GM19395 (cell line): ENCODE measurements around the gene NBEAL1.
"Not testable (repeated sequence)": the region's sequence is repeated elsewhere in the genome, so short reads cannot be mapped to it uniquely, and the experiment has no call there.

ENCODE experiments used
- ATAC-seq: cut with Tn5 transposase; IDR thresholded peaks from one replicate; pipeline ENCODE4 v1.9.1; 2021; ENCODE audit warnings: mild to moderate bottlenecking, moderate library complexity; ENCODE audit not compliant: unreplicated experiment

The NBEAL1 gene

DNA sequence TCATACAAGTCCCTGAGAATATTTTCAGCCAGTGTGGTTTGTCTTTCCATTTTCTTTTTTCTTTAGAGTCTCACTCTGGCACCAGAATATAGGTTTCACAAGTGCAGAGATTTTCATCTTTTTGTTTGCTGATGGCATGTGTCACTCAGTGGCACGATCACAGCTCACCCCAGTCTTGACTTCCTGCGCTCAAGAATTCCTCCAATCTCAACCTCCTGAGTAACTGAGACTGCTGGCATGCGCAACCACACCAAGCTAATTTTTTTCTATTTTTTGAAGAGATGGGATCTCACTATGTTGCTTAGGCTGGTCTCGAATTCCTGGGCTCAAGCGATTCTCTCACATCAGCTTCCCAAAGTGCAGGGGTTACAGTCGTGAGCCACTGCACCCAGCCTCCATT, 23.9 kb downstream of the NBEAL1 start:
- no peak for ATAC-seq

DNA sequence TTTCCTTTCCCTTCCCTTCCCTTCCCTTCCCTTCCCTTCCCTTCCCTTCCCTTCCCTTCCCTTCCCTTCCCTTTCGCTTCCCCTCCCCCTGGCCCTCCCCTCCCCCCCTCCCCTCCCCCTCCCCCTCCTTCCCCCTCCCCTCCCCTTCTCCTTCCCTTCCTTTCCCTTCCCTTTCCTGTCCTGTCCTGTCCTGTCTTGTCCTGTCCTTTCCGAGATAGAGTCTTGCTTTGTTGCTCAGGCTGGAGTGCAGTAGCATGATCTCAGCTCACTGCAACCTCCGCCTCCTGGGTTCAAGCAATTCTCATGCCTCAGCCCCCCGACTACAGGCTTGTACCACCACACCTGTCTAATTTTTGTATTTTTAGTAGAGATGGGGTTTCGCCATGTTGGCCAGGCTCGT, 24.5 kb downstream of the NBEAL1 start:
- ATAC-seq, result not testable (repeated sequence)

DNA sequence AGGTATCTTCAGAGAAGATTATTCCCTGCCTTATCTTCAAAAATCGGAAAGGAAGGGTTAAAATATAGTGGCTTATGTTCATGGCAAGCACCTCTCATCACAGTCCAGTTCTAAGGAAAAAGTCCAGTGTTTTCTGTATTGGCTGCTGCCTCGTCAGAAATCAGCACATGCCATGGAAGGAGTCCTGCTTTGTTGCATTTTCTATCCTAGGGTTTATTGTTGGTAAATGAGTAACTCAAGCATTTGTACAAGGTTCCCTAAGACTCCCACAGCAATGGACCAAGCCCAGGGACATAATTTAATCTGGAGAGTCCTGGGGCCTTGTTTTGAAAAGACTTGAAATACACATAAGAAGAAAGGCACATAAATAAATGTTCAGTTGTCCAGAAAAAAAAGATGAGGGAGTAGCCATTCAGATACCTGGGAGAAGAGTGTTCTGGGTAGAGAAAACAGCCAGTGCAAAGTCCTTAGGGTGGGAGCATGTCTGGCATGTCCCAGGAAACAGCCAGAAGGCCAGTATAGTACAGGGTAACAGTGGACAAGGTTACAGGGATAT, 26.4 kb downstream of the NBEAL1 start:
- no peak for ATAC-seq

DNA sequence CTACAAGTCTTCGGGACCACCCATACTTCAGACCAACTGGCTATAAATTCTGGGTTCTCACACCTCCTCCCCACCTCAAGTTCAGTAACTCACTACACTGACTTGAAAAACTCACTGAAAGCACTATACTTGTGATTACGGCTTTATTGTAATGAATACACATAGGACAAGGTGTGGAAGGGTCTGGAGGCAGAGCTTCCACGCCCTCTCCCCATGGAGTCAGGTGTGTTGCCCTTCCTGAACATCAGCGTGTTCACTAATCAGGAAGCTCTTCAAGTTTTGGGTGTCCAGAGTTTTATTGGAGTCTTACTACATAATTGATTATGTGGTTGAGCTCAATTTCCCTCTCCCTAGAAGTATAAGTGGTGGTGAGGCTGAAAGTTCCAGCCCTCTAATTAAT, 27.5 kb downstream of the NBEAL1 start:
- no peak for ATAC-seq

DNA sequence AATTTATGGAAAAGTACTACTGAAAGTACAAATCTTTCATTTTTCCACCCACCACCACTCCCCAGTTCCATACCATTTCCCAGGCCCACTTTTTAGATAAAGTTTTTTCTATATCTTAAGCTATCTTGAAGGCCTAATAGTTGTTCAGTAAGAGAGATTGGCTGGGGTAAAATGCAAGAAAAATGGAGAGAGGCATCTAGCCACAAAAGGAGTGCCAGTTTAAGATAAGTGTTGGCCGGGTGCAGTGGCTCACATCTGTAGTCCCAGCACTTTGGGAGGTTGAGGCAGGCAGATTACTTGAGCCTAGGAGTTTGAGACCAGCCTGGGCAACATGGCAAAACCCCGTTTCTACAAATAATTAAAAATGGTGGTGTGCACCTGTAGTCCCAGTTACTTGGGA, 28.6 kb downstream of the NBEAL1 start:
- ATAC-seq, result no peak

DNA sequence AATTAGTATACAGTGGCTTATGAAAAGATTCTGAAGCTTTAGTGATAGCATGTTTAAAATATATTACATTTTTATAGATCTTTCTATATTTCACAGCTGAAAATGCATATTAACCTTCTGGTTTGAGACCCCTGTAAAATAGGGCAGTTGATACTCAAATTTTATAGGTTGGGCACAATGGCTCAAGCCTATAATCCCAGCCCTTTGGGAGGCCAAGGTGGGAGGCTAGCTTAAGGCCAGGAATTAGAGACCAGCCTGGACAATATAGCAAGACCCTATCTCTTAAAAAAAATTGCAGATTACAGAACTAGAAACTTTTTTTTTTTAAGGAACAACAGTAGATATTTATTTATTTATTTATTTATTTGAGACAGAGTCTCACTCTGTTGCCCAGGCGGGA, 31.2 kb downstream of the NBEAL1 start:
- ATAC-seq, result no peak

DNA sequence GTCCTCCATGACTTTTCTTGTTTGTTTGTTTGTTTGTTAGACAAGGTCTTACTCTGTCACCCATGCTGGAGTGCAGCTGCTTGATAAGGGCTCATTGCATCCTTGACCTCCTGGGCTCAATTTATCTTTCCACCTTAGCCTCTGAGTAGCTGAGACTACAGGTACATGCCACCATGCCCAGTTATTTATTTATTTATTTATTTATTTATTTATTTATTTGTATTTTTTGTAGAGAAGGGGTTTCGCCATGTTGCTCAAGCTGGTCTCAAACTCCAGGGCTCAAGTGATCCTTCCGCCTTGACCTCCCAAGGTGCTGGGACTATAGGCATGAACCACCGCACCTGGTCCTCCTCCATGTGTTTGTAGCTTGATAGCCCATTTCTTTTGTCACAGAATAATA, 37.9 kb downstream of the NBEAL1 start:
- no peak for ATAC-seq

DNA sequence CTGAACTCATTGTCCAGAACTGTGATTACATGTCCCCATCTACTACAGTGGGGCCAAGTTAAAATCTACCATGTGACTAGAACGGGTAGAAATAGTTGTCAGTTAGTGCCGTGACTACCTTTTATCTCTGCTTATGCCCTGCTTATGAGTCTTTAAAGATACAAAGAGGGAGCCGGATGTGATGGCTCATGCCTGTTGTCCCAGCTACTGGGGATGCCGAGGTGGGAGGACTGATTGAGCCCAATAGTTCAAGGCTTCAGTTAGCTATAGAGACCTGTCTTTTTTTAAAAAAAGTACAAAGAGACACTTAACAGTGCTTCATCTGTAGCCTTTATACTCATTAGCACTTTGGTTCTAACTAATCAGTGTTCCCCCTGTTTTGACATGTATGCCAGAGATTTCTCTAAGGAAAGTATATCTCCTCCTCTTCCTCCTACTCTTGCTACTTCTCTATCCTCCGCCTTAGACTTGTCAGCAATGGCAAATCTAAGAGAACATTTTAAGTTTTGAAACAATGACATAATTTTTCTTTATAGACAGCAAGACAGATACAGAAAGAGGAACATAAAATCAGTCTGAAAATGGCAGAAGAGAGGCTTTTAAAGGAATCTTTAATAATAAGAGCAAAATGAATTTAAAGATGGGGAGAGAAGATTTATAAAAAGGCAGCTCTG, 45.0 kb downstream of the NBEAL1 start:
- ATAC-seq, result no peak

DNA sequence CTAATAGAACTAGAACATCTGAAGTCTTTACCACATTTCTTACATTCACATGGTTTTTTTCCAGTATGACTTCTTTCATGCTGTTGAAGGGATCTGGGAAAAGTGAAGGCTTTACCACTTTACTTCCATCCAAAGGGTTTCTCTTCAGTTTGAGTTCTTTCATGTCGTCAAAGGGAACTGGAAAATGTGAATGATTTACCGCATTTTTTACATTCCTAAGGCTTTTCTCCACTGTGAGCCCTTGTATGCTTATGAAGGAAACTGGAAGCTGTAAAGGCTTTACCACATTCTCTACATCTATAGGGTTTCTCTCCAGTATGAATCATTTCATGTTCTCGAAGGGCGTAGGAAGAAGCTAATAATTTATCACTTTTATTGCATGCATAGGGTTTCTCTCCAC, 46.7 kb downstream of the NBEAL1 start:
- no peak for ATAC-seq

DNA sequence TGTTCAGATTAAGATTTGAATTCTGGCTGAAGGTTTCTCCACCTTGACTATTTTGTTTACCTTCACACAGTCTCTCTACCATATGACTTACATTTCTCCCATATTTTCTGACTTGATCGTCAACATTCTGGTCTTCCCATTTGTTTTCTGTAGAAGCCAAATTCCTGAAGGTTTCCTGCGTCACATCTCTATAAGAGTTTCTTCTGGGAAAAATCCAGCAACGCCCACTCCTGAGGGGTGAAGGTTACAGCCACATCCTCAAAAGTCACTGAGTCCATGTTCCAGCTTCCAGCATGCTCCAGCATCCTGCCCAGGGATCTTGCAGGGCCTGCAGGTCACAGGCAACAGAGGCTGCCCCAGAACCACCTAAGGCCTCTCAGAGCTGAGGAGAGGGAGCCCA, 47.5 kb downstream of the NBEAL1 start:
- no peak for ATAC-seq

DNA sequence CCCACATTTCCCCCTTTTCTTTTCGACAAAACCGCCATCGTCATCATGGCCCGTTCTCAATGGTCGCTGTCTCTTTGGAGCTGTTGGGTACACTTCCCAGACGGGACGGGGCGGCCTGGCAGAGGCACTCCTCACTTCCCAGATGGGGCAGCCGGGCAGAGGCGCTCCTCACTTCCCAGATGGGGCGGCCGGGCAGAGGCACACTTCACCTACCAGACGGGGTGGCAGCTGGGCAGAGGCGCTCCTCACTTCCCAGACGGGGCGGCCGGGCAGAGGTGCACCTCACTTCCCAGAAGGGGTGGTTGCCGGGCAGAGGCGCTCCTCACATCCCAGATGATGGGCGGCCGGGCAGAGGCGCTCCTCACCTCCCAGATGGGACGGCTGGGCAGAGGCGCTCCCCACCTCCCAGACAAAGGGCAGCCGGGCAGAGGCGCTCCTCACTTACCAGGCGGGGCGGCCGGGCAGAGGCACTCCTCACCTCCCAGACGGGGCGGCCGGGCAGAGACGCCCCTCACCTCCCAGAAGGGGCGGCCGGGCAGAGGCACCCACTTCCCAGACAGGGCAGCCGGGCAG, 51.9 kb downstream of the NBEAL1 start:
- ATAC-seq, result not testable (repeated sequence)

DNA sequence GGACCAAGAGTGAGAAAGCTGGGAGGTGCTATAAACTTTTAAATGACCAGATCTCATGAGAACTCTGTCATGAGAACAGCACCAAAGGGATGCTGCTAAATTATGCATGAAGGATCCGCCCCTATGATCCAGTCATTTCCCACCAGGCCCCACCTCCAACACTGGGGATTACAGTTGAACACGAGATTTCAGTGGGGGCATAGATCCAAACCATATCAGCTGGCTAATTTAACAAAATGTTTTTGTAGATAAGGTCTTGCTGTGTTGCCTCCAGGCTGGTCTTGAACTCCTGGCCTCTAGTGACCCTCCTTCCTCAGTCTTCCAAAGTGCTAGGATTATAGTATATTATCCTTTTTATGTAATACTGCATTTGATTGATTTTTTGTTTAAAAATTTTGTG, 56.0 kb downstream of the NBEAL1 start:
- ATAC-seq, result no peak

DNA sequence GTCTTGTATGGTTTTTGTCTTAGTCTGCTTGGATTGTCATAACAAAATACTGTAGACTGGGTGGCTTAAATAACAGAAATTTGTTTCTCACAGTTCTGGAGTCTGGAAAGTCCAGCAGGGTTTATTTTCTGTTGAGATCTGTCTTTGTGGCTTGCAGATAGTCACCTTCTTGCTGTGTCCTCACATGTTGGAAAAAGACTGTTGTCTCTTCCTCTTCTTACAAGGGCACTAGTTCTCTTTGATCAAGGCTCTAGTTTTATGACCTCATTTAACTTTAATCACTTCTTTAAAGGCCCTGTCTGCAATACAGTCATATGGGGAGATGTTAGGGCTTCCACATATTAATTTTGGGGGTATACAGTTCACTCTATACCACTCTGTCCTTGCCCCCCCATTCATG, 56.5 kb downstream of the NBEAL1 start:
- ATAC-seq, result no peak

DNA sequence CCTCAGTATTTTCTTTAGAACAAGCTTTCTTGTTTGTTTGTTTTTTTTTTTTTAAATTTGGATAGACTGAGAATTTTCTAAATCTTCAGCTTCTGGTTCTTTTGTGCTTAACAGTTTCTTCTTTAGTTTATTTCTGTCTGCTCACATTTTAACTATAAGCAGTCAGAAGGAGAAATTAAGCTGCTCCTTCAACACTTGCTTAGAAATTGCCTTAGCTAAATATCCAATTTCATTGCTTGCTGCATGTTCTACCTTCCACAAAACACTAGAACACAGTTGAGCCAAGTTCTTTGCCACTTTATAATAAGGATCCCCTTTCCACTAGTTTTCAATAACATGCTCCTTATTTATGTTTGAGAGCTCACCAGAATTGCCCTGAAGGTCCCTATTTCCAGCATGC, 57.7 kb downstream of the NBEAL1 start:
- no peak for ATAC-seq

DNA sequence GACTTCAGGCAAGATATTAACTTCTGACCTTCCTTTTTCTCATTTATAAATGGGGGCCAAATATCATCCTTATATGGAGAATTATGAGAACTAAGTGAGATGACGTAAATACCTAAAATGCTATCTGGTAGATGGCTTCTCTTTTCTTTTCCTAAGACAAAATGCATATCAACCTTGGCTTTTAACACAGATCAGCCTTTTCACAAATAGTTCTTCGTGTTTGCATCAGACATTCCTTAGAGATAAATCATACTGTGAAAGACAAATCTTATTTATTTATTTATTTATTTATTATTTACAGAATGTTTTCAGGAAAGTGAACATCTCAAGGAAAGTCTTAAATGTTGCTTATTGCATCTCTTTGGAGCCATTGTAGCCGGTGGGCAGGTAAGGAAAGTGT, 62.8 kb downstream of the NBEAL1 start:
- ATAC-seq, result no peak

DNA sequence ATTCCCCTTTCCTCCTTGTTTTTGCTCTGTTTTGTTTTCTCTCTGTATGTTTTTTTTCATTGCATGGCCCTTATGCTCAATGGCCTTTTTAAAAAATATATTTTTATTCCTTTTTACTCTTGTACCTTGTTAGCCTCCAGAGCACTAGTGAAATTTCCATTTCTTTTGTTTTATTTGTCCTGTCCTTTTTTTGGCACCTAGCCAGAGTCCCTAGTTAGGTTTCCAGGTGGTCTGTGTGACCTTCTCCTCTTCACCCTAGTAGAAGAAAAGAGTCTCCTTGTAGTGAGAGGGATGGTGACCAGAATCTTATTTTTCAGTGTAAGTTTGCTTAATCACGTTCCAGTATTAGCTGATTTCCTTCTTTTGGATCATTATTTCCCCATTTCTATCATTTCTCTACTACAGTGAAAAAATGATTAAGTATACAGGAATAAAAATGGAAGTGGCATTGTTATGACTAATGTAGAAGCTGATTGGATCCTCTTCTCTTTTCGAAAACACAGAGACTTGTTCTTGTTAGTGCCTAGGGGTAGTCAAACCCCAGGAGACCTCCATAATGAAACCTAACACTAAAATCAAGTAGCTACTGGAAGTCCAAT, 65.9 kb downstream of the NBEAL1 start:
- ATAC-seq, result no peak

DNA sequence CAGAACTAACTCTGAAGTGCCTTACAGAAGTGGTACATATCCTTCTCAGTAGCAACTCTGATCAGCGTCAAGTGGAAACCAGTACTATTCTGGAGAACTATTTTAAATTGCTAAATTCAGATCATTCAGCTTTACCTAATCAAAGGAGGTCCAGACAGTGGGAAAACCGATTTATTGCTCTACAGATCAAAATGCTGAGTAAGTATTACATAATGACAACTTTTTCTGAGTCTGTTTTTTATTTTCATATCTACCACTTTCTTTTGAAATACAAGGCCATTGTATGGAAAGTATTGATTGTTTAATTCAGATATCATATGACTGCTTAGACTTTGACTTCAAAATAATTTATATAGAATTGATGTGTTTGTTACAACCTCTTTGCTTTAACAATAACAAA, 68.7 kb downstream of the NBEAL1 start:
- ATAC-seq, result no peak

DNA sequence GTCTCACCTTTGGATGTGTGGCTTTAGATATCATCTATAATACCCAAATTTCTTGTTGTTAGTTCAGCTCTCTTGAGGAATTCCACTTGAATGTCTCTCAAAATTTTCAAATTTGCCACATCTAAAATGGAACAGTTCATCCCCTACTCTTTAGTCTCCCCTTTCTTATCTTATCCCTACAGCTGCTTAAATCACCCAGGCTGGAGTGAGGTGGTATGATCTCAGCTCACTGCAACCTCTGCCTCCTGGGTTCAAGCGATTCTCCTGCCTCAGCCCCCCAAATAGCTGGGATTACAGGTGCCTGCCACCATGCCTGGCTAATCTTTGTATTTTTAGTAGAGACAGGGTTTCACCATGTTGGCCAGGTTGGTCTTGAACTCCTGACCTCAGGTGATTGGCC, 71.7 kb downstream of the NBEAL1 start:
- ATAC-seq, result not testable (repeated sequence)

DNA sequence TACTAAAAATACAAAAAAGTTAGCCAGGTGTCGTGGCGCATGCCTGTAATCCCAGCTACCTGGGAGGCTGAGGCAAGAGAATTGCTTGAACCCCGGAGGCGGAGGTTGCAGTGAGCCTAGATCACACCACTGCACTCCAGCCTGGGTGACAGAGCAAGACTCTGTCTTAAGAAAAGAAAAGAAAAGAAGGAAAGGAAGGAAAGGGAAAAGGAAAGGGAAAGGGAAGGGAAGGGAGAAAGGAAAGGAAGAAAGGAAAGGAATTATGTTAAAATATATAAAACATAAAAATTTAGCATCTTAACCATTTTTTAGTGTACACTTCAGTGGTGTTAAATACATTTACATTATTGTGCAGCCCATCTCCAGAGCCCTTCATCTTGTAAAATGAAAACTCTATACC, 76.0 kb downstream of the NBEAL1 start:
- ATAC-seq, result not testable (repeated sequence)

DNA sequence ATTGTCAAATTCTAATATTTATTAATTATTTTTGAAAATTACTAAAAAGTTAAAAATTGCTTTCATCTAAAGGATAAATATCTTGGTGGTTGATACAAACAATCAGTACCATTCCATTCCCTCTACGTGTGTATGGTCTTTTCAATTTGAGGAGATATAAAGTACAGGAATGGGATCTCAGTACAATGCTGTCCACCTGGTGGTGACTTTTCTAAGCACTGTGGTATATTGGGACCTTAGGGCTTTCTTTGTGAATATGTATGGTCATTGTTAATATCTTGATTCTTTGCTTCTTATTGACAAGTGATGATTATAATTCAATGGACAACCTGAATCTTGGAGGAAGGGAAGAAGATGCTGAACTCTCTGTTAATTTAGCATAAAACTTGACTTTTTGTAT, 83.1 kb downstream of the NBEAL1 start:
- no peak for ATAC-seq

DNA sequence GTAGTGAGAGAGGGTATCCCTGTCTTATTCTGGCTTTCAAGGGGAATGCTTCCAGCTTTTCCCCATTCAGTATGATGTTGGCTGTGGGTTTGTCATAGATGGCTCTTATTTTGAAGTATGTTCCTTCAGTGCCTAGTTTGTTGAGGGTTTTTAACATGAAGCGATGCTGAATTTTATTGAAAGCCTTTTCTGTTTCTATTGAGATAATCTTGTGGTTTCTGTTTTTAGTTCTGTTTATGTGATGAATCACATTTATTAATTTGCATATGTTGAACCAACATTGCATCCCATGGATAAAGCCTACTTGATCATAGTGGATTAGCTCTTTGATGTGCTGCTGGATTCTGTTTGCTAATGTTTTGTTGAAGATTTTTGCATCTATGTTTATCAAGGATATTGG, 87.7 kb downstream of the NBEAL1 start:
- not testable (repeated sequence) for ATAC-seq

DNA sequence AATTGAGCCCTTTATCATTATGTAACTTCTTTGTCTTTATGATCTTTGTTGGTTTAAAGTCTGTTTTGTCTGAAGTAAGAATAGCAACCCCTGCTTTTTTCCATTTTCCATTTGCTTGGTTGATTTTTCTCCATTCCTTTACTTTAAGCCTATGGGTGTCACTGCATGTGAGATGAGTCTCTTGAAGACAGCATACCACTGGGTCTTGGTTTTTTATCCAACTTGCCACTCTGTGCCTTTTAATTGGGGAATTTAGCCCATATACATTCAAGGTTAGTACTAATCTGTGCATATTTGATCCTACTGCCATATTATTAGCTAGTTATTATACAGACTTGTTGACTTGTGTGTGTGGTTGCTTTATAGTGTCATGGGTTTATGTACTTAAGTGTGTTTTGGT, 89.6 kb downstream of the NBEAL1 start:
- no peak for ATAC-seq
